Mucosa of descending colon (tissue), 3 donors: Measurements from ENCODE around the gene JAG2. TPM values are rescaled to one million over a fixed set of nuclear protein-coding genes. Genes with fewer than 3 reads are reported as not detected.

Source experiments
- ATAC-seq: fragments of 200-7000 bp; cut with Tn5 transposase; one replicate; pipeline ENCODE4 v1.9.1; 2020; ENCODE audit warnings: mild to moderate bottlenecking, moderate library complexity
- DNase-seq, 3 donors: peaks; one replicate each; pipeline ENCODE4 v3.0.0-alpha.2; 2020
- H3K36me3 ChIP-seq: fragments of 200-600 bp; one replicate; pipeline ENCODE4 v1.8.0; 2021; ENCODE audit warnings: low read depth, mild to moderate bottlenecking
- H3K4me1 ChIP-seq: fragments of 200-600 bp; one replicate; pipeline ENCODE4 v1.8.0; 2021; ENCODE audit warnings: low read depth, mild to moderate bottlenecking
- H3K4me3 ChIP-seq: fragments of 200-600 bp; one replicate; pipeline ENCODE4 v1.8.0; 2021; ENCODE audit warnings: mild to moderate bottlenecking
- H3K9me3 ChIP-seq: fragments of 200-600 bp; one replicate; pipeline ENCODE4 v1.8.0; 2021; ENCODE audit warnings: mild to moderate bottlenecking
- intact Hi-C, 2 donors: fragments of 100-400 bp; cut with DNase I in 1 of 2; cut with micrococcal nuclease in 1 of 2; formaldehyde crosslinking; loops; one replicate each; pipeline versions ENCODE4 v1.11.0 to v1.11.1; 2022; cut with DNase I, micrococcal nuclease
- total RNA-seq, 3 donors: library from RNA; stranded (reverse); fragmentation: NEBNext Ultra II Directional in 2 of 3; extraction: Animal tissue kit (Norgen Biotek cat#: 25700) in 2 of 3; gene quantifications; one replicate each; pipeline versions ENCODE4 v1.2.1 to v1.2.4, GENCODE V29; 2021 to 2023
- TF ChIP-seq, protein P1 (sequence below): fragments of 200-600 bp; IDR thresholded peaks from one replicate; pipeline ENCODE4 v1.8.0; 2022; ENCODE audit warnings: antibody characterized with exemption, mild to moderate bottlenecking
- donor health status: DM: no; HTN: no; CAD: no; lungs with moderate emphysema.
- donor health status: DM: no; HTN: no; CAD: no.
- donor health status: DM: no; HTN: yes; CAD: no.

JAG2 gene
- total RNA-seq, 3 donors from 2014 or later = 5.6 to 8.2 (median 5.7) TPM

DNA sequence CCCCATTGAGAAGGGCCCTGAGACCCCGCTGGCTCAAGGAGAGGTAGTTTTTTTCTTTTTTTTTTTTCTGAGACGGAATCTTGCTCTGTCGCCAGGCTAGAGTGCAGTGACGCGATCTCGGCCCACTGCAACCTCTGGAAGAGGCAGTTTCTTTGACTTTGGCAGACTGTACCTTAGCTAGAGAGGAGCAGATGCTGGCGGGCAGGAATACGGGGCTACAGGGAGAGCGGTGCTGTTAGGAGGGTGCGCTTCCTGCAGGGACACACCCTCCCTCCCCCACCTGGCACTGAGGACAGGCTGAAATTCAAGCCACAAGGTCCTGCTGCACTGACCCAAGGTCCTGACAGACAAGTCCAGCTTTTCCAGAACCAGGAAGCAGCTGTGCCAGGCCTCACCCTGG, 44.8 kb upstream of the JAG2 start:
- no peaks in the 10 kb centered on the region for H3K9me3 ChIP-seq
- H3K4me3 ChIP-seq = no peak overlapping the region
- DNase-seq = no peak
- no peaks in the 10 kb centered on the region for H3K4me1 ChIP-seq
- no peak for ATAC-seq
- TF ChIP-seq, protein P1, sequence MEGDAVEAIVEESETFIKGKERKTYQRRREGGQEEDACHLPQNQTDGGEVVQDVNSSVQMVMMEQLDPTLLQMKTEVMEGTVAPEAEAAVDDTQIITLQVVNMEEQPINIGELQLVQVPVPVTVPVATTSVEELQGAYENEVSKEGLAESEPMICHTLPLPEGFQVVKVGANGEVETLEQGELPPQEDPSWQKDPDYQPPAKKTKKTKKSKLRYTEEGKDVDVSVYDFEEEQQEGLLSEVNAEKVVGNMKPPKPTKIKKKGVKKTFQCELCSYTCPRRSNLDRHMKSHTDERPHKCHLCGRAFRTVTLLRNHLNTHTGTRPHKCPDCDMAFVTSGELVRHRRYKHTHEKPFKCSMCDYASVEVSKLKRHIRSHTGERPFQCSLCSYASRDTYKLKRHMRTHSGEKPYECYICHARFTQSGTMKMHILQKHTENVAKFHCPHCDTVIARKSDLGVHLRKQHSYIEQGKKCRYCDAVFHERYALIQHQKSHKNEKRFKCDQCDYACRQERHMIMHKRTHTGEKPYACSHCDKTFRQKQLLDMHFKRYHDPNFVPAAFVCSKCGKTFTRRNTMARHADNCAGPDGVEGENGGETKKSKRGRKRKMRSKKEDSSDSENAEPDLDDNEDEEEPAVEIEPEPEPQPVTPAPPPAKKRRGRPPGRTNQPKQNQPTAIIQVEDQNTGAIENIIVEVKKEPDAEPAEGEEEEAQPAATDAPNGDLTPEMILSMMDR = no peak
- intact Hi-C loops = no loop called here
- H3K36me3 ChIP-seq = no peaks in the 10 kb centered on the region

GRCh38 chr14:105212541-105213300, 44.1 kb upstream of the JAG2 start:
- TF ChIP-seq, protein P1 = no peak

GRCh38 chr14:105211758-105212089, 43.1 kb upstream of the JAG2 start:
- intact Hi-C loops = no loop called here
- TF ChIP-seq, protein P1 = no peak
- no peaks in the 10 kb centered on the region for H3K36me3 ChIP-seq
- peaks cover 4% of the 10 kb centered on the region for H3K4me1 ChIP-seq
- DNase-seq = no peak
- no peaks in the 10 kb centered on the region for H3K9me3 ChIP-seq
- no peak for ATAC-seq
- no peak overlapping the region for H3K4me3 ChIP-seq

More at GRCh38 chr14:105212541-105213300, 44.1 kb upstream of the JAG2 start:
- ATAC-seq = no peak
- Histone ChIP-seq H3K36me3 (no peaks in the 10 kb centered on the region), H3K9me3 (no peaks in the 10 kb centered on the region), H3K4me1 (no peaks in the 10 kb centered on the region), H3K4me3 (no peak overlapping the region)
- DNase-seq = no peak
- intact Hi-C loops = no loop called here

DNA sequence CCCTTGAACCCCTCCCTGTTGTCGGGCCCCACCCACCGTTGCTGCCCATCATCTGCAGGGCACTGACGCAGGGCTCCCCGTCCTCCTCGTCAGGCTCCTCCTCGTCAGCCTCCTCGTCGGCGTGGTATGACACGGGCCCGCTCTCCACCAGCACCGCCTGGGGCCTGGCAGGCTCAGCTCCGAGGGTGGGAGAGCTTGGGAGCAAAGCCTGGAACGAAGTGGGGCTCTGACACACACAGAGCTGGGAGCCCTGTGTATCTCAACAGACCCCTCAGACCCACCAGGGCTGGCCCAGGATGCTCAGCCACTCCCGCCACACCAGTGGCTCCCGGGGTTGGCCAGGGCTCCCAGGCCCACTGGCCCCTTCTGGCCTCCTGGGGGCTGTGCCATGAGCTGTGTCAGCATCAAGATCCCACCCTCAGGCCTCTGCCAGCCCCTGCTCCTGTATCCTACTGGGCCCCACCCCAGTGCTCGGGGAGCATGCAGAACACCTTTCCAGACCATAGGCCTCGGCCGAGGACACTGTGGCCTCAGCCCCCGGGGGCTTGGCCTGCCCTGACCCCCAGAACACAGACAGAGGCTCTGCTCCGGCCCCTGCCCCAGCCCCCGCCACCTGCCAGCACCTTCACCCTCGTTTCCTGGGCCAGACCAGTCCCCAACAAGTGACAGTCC, 42.6 kb upstream of the JAG2 start:
- TF ChIP-seq, protein P1 = no peak
- DNase-seq (no peak), ATAC-seq (no peak)
- Histone ChIP-seq H3K4me1 (peaks cover 4% of the 10 kb centered on the region), H3K4me3 (no peak overlapping the region), H3K9me3 (no peaks in the 10 kb centered on the region), H3K36me3 (no peaks in the 10 kb centered on the region)
- intact Hi-C loops = no loop called here

DNA sequence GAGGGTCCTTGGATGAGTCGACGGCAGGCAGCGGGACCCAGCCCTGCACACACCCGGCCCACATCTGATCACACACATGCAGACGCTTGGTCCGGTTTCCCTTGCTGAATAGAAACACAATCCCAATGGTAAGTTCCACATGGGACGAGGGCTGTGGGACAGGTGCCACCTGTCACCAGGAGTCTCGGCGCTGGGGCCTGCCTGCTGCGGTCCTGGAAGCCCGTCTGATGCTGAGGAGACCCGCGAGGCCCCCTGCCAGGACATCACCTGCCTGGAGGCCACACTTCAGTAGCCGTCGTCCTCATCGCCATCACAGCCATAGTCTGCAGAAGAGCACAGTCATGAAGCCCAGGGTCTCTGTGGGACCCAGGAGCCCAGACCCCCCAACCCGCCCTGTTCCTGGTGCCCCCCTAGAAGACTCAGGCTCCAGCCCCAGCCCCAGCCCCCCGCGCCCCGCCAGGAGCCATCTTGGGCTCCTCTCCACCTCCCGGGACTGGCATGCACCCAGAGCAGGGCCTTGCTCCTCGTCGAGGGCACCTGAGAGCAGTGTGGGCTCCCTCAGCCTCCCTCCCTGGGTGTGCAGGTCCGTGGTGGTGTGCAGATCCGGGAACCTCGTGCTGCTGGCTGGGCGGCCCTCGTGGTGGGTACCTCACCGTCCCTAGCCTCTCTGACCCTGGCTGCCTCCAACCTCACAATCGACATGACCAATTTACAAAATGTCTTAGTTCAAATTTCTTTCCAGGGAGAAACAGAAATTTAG, 41.9 kb upstream of the JAG2 start:
- H3K36me3 ChIP-seq = no peaks in the 10 kb centered on the region
- DNase-seq = no peak
- no peak overlapping the region for H3K4me3 ChIP-seq
- intact Hi-C loops = no loop called here
- H3K4me1 ChIP-seq = peaks cover 7% of the 10 kb centered on the region
- TF ChIP-seq, protein P1 = no peak
- no peaks in the 10 kb centered on the region for H3K9me3 ChIP-seq
- ATAC-seq = no peak
